MM.1S (cell line): ENCODE measurements around the gene ADAMTS2.

Source experiments
- DNase-seq: peaks from one replicate; pipeline ENCODE4 v3.0.0-alpha.2; 2015
- H2AFZ ChIP-seq: fragments of 300-600 bp; sonication (generic); 2 replicates; pipeline ENCODE4 v1.6.0; 2016; ENCODE audit warnings: antibody characterized with exemption, low read length
- H3F3A ChIP-seq: fragments of 300-600 bp; sonication (generic); 2 replicates; pipeline ENCODE4 v1.6.1; 2016; ENCODE audit warnings: mild to moderate bottlenecking, antibody characterized with exemption, low read length, moderate library complexity, mixed read lengths; ENCODE audit not compliant: insufficient read depth
- H3K27ac ChIP-seq: fragments of 300-600 bp; sonication (generic); 2 replicates; pipeline ENCODE4 v1.5.1; 2016; ENCODE audit warnings: mild to moderate bottlenecking, low read length
- H3K27me3 ChIP-seq: fragments of 300-600 bp; sonication (generic); replicated peaks from 2 replicates; pipeline ENCODE4 v1.6.0; 2016; ENCODE audit warnings: low read length; ENCODE audit not compliant: insufficient read depth
- H3K36me3 ChIP-seq: fragments of 300-600 bp; sonication (generic); replicated peaks from 2 replicates; pipeline ENCODE4 v1.6.1; 2016; ENCODE audit warnings: mild to moderate bottlenecking, low read length, mixed read lengths; ENCODE audit not compliant: insufficient read depth
- H3K4me1 ChIP-seq: fragments of 300-600 bp; sonication (generic); 2 replicates; pipeline ENCODE4 v1.6.1; 2016; ENCODE audit warnings: low read length, mixed read lengths
- H3K4me2 ChIP-seq: fragments of 300-600 bp; sonication (generic); 2 replicates; pipeline ENCODE4 v1.6.0; 2016; ENCODE audit warnings: low read depth, low read length
- H3K4me3 ChIP-seq: fragments of 300-600 bp; sonication (generic); 2 replicates; pipeline ENCODE4 v1.5.1; 2016; ENCODE audit warnings: low read length, mixed read lengths
- H3K79me2 ChIP-seq: fragments of 300-600 bp; sonication (generic); 2 replicates; pipeline ENCODE4 v1.6.1; 2016; ENCODE audit warnings: mixed run types, low read length, mixed read lengths
- H3K9ac ChIP-seq: fragments of 300-600 bp; sonication (generic); 2 replicates; pipeline ENCODE4 v1.6.1; 2016; ENCODE audit warnings: low read length, mixed read lengths
- H3K9me2 ChIP-seq: fragments of 300-600 bp; sonication (generic); replicated peaks from 2 replicates; pipeline ENCODE4 v1.6.1; 2016; ENCODE audit warnings: mild to moderate bottlenecking, low read length, mixed read lengths; ENCODE audit not compliant: insufficient read depth
- H3K9me3 ChIP-seq: fragments of 300-600 bp; sonication (generic); replicated peaks from 2 replicates; pipeline ENCODE4 v1.6.1; 2016; ENCODE audit warnings: mild to moderate bottlenecking, low read length, mixed read lengths; ENCODE audit not compliant: insufficient read depth
- H4K20me1 ChIP-seq: fragments of 300-600 bp; sonication (generic); 2 replicates; pipeline ENCODE4 v1.6.1; 2016; ENCODE audit warnings: mild to moderate bottlenecking, low read length, moderate library complexity, mixed read lengths; ENCODE audit not compliant: insufficient read depth
- EZH2 ChIP-seq: fragments of 300-600 bp; sonication (generic); optimal IDR thresholded peaks from 2 replicates; pipeline ENCODE3; 2017; ENCODE audit warnings: low read depth, mild to moderate bottlenecking, antibody characterized with exemption, low read length, mixed read lengths
- EZH2phosphoT487 ChIP-seq: fragments of 300-600 bp; sonication (generic); IDR thresholded peaks from 2 replicates; pipeline ENCODE4 v1.6.1; 2018; ENCODE audit warnings: antibody characterized with exemption, low read length
- TF ChIP-seq, protein P1 (sequence below): fragments of 300-600 bp; sonication (generic); IDR thresholded peaks from 2 replicates; pipeline ENCODE4 v1.5.1; 2016; ENCODE audit warnings: antibody characterized with exemption, low read length, mixed read lengths

Gene ADAMTS2

DNA sequence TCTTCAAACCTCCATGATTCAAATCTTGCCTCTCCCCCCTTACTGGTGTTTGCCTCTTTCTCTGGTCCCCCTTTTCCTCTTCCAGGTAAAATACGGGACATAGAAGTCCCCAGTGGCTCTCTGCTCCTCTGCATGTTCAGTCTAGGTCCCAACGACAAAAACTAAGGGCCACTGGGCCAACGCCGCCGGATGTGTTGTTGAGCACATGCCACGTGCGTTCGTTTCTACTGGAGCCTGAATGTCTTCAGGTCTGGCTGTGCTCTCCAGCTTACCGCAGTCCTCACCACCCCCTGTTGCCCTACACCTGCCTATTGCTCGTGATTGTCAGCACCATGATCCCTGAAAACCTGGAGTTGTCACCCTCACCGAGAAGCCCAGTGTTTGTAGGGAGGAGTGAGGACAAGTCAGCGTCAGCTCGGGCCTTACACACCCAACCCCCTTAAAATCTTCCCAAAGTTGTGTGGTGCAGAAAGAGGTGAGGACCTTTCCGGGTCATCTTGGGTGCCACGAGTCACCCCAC is 2.8 kb upstream of the ADAMTS2 start:
- no peak for DNase-seq
- Histone ChIP-seq H3K79me2 (no peaks in the 10 kb centered on the region), H3K4me1 (no peaks in the 10 kb centered on the region), H3K4me2 (no peak overlapping the region), H3K9me3 (no peaks in the 10 kb centered on the region), H3K9ac (no peak overlapping the region), H3F3A (no peaks in the 10 kb centered on the region), H3K27me3 (peaks cover 7% of the 10 kb centered on the region; the same call in 1 of the 2 replicates), H3K27ac (no peak overlapping the region), H4K20me1 (no peaks in the 10 kb centered on the region), H3K9me2 (no peaks in the 10 kb centered on the region), H3K36me3 (no peaks in the 10 kb centered on the region), H3K4me3 (no peak overlapping the region), H2AFZ (no peak overlapping the region)
- TF ChIP-seq EZH2: no peak

DNA sequence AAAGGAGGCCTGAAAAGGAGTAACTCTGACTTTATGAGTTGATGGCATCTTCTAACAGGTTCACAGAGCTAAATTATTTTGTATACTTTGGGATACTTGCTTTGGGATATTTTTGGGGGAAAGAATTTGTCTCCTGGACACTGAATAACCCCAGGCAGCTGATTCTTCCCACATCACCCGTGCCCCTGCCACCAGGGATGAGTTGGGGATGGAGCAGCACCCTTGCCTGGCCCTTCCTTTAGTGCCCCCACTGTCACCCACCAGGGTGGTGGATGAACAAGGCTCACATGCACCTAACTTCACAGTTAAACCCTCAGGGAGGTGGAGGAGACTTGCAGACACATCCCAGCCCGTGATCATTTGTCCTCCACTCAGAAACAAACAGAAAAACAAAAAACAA is 2.3 kb upstream of the ADAMTS2 start:
- no peaks in the 10 kb centered on the region for H3F3A ChIP-seq
- no peaks in the 10 kb centered on the region for H4K20me1 ChIP-seq
- no peak overlapping the region for H2AFZ ChIP-seq
- peaks cover 7% of the 10 kb centered on the region; the same call in 1 of the 2 replicates for H3K27me3 ChIP-seq
- no peak for DNase-seq
- no peaks in the 10 kb centered on the region for H3K36me3 ChIP-seq
- H3K4me3 ChIP-seq: no peak overlapping the region
- TF ChIP-seq EZH2phosphoT487 (no peak), EZH2 (no peak)
- TF ChIP-seq, protein P1, sequence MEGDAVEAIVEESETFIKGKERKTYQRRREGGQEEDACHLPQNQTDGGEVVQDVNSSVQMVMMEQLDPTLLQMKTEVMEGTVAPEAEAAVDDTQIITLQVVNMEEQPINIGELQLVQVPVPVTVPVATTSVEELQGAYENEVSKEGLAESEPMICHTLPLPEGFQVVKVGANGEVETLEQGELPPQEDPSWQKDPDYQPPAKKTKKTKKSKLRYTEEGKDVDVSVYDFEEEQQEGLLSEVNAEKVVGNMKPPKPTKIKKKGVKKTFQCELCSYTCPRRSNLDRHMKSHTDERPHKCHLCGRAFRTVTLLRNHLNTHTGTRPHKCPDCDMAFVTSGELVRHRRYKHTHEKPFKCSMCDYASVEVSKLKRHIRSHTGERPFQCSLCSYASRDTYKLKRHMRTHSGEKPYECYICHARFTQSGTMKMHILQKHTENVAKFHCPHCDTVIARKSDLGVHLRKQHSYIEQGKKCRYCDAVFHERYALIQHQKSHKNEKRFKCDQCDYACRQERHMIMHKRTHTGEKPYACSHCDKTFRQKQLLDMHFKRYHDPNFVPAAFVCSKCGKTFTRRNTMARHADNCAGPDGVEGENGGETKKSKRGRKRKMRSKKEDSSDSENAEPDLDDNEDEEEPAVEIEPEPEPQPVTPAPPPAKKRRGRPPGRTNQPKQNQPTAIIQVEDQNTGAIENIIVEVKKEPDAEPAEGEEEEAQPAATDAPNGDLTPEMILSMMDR: no peak
- no peak overlapping the region for H3K27ac ChIP-seq
- H3K9me3 ChIP-seq: no peaks in the 10 kb centered on the region
- no peaks in the 10 kb centered on the region for H3K9me2 ChIP-seq
- H3K9ac ChIP-seq: no peak overlapping the region
- no peak overlapping the region for H3K4me2 ChIP-seq
- no peaks in the 10 kb centered on the region for H3K79me2 ChIP-seq
- no peaks in the 10 kb centered on the region for H3K4me1 ChIP-seq

DNA sequence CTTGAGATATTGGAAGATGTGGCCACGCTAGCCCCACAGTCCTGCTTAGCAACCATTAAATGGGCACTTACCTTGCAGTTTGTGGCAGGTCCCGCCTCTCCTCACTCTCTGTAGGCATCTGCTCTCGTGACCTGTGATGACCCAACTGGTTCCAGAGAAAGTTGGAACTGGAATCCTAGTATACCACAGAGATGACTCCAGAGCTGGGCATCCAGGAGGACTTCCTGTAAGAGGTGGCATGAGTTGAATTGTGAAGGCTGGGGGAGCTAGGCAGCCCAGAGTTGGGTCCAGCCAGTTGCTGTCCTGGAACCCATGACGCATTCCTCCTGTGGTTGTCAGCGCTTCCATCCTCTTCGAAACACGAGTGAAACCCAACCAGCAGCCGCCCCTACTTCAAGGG is 1.6 kb upstream of the ADAMTS2 start:
- Histone ChIP-seq H2AFZ (no peak overlapping the region), H3K9ac (no peak overlapping the region), H3K4me3 (no peak overlapping the region), H3K4me2 (no peak overlapping the region), H3K9me3 (no peaks in the 10 kb centered on the region), H3K36me3 (no peaks in the 10 kb centered on the region), H3K4me1 (no peaks in the 10 kb centered on the region), H3K79me2 (no peaks in the 10 kb centered on the region), H3F3A (no peaks in the 10 kb centered on the region), H4K20me1 (no peaks in the 10 kb centered on the region), H3K27me3 (peaks cover 3% of the 10 kb centered on the region; the same call in 1 of the 2 replicates), H3K9me2 (no peaks in the 10 kb centered on the region), H3K27ac (no peak overlapping the region)
- TF ChIP-seq, protein P1: no peak
- TF ChIP-seq EZH2 (no peak), EZH2phosphoT487 (no peak)
- no peak for DNase-seq

DNA sequence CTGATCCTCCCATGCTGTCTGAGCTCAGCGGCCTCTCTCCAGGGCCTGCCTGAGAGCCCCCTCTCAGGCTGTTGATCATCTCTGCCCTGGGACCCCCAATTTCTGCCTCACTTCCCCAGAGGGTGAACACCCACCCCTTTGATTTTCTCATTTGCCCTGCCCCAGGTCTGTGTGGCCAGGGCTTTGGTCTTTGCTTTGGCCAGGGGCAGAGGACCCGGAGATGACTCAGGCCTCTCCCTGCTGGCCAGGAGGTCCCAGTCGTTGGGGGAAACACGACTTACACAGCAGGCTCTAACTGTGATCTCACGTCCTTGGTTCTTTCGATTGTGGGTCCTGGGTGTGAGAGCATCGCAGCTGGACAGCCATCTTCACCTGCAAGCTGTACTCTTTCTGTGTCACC is 1.1 kb upstream of the ADAMTS2 start:
- no peaks in the 10 kb centered on the region for H3K4me1 ChIP-seq
- no peaks in the 10 kb centered on the region for H4K20me1 ChIP-seq
- no peak overlapping the region for H3K4me2 ChIP-seq
- H3K9ac ChIP-seq: no peak overlapping the region
- H3K27me3 ChIP-seq: no peaks in the 10 kb centered on the region; the same call in 1 of the 2 replicates
- no peak for DNase-seq
- H3K9me2 ChIP-seq: no peaks in the 10 kb centered on the region
- H3F3A ChIP-seq: no peaks in the 10 kb centered on the region
- no peak overlapping the region for H3K27ac ChIP-seq
- no peaks in the 10 kb centered on the region for H3K36me3 ChIP-seq
- no peaks in the 10 kb centered on the region for H3K79me2 ChIP-seq
- no peaks in the 10 kb centered on the region for H3K9me3 ChIP-seq
- TF ChIP-seq, protein P1: no peak
- no peak for TF ChIP-seq EZH2phosphoT487
- no peak for TF ChIP-seq EZH2
- no peak overlapping the region for H2AFZ ChIP-seq
- no peak overlapping the region for H3K4me3 ChIP-seq
